NB4 (cell line): ENCODE data around the gene OR4A15.

Experiments
- DNase-seq: peaks from one replicate; pipeline ENCODE4 v3.0.0; 2010; ENCODE audit warnings: low read depth
- H3K4me3 ChIP-seq: one replicate; pipeline ENCODE4 v1.5.1; 2011; ENCODE audit warnings: mild to moderate bottlenecking, low read depth, low read length, moderate library complexity
- CTCF ChIP-seq: IDR thresholded peaks from one replicate; pipeline ENCODE4 v1.5.1; 2012; ENCODE audit warnings: low read depth, low read length
- MYC ChIP-seq: IDR thresholded peaks from 2 replicates; pipeline ENCODE4 v1.6.1; 2011; ENCODE audit warnings: low read depth, low read length
- POLR2A ChIP-seq: IDR thresholded peaks from 2 replicates; pipeline ENCODE4 v1.6.1; 2011; ENCODE audit warnings: mild to moderate bottlenecking; ENCODE audit not compliant: insufficient read length; ENCODE audit errors: extremely low read depth
- TF ChIP-seq, protein P1 (sequence below): IDR thresholded peaks from 2 replicates; pipeline ENCODE4 v1.6.1; 2011; ENCODE audit warnings: low read depth, low read length

Gene OR4A15

DNA sequence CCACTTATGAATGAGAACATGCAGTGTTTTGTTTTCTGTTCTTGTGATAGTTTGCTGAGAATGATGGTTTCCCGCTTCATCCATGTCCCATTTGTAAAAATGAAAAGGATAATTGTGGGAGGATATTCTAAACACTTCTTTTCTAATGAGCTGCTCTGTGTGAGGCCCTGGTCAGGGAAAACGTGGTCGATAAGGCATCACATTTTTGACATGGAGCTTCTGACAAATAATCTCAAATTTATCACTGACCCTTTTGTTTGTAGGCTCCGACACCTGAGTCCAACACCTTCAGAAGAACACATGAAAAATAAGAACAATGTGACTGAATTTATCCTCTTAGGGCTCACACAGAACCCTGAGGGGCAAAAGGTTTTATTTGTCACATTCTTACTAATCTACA, at the start of gene OR4A15:
OR4A15 (plus strand) TSS at position 301 of the 400 bp plus-strand sequence; CDS start at position 301, 0 bp downstream.
- TF ChIP-seq POLR2A: no peak
- no peak for TF ChIP-seq CTCF
- no peak for TF ChIP-seq MYC
- TF ChIP-seq, protein P1, sequence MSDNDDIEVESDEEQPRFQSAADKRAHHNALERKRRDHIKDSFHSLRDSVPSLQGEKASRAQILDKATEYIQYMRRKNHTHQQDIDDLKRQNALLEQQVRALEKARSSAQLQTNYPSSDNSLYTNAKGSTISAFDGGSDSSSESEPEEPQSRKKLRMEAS: no peak
- H3K4me3 ChIP-seq: no peak within 1 kb of the TSS
- DNase-seq: no peak

DNA sequence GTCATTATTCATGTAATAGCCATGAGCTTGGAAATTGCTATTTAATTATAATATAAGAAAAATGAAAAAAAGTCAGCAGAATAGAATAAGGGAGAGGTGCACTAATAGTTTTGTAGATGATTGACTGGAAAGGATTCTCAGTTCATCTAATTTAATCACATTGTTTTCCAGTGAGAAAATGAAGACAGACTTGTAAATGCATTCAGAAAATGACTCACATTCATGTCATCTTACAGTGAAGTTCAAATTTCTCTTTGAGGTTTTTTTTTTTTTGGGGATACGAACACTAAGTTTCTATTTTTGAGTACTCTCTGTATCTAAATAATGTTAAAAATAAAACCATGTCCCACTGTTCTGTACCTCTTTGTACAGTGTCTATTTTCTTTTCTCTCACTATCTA, 43.3 kb upstream of the OR4A15 start:
- no peak overlapping the region for H3K4me3 ChIP-seq
- TF ChIP-seq CTCF: no peak
- no peak for TF ChIP-seq MYC
- TF ChIP-seq POLR2A: no peak
- TF ChIP-seq, protein P1: no peak
- DNase-seq: no peak

DNA sequence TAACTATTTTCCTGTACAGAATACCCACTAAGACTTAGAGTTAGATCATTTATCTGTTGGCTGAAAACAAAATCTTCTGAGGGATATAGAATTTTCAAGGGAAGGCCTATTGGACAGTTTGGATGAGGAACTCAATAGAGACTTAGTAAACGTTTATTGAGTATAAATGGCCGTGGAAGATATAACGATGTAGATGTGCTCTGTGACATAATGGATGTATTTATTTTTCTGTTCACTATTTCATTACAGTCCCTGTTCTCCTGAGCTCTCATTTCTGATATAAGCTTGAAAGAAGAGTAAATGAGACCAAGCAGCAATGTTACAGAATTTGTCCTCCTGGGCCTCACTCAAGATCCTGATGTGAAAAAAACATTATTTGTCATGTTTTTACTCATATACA, 24.9 kb upstream of the OR4A15 start, which contains the start of gene OR4A16:
OR4A16 (plus strand) TSS at position 301 of the 400 bp plus-strand sequence; CDS start at position 301, 0 bp downstream.
- H3K4me3 ChIP-seq: no peak within 1 kb of the TSS
- TF ChIP-seq, protein P1: no peak
- TF ChIP-seq CTCF (no peak), POLR2A (no peak), MYC (no peak)
- no peak for DNase-seq

GRCh38 chr11:55345306-55345705, 22.5 kb upstream of the OR4A15 start:
- H3K4me3 ChIP-seq: no peak overlapping the region
- no peak for DNase-seq
- TF ChIP-seq MYC: no peak
- no peak for TF ChIP-seq POLR2A
- no peak for TF ChIP-seq CTCF
- TF ChIP-seq, protein P1: no peak

GRCh38 chr11:55349032-55349431, 18.7 kb upstream of the OR4A15 start:
- DNase-seq: no peak
- no peak for TF ChIP-seq POLR2A
- TF ChIP-seq MYC: no peak
- TF ChIP-seq, protein P1: no peak
- TF ChIP-seq CTCF: no peak

More at GRCh38 chr11:55349032-55349431, 18.7 kb upstream of the OR4A15 start:
- no peak overlapping the region for H3K4me3 ChIP-seq
